Measurements from ENCODE around the gene SIX5.

GRCh38 chr19:45747513-45747912, 21.5 kb downstream of the SIX5 start:
- TF ChIP-seq, protein P1, sequence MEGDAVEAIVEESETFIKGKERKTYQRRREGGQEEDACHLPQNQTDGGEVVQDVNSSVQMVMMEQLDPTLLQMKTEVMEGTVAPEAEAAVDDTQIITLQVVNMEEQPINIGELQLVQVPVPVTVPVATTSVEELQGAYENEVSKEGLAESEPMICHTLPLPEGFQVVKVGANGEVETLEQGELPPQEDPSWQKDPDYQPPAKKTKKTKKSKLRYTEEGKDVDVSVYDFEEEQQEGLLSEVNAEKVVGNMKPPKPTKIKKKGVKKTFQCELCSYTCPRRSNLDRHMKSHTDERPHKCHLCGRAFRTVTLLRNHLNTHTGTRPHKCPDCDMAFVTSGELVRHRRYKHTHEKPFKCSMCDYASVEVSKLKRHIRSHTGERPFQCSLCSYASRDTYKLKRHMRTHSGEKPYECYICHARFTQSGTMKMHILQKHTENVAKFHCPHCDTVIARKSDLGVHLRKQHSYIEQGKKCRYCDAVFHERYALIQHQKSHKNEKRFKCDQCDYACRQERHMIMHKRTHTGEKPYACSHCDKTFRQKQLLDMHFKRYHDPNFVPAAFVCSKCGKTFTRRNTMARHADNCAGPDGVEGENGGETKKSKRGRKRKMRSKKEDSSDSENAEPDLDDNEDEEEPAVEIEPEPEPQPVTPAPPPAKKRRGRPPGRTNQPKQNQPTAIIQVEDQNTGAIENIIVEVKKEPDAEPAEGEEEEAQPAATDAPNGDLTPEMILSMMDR (IDR thresholded peaks at IDR 0.05; ENCODE audit: low read depth, low read length, missing input control): no peak
- TF ChIP-seq, protein P2, sequence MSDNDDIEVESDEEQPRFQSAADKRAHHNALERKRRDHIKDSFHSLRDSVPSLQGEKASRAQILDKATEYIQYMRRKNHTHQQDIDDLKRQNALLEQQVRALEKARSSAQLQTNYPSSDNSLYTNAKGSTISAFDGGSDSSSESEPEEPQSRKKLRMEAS (IDR thresholded peaks at IDR 0.05): no peak
- TF ChIP-seq GABPA (IDR thresholded peaks at IDR 0.05 in 1 of 2, conservative IDR thresholded peaks at IDR 0.05 in 1 of 2) (no peak), TAF1 (conservative IDR thresholded peaks at IDR 0.05) (no peak), RAD21 (IDR thresholded peaks at IDR 0.05) (no peak), EGR1 (IDR thresholded peaks at IDR 0.05; ENCODE audit: low read depth in 2 of 2) (no peak), JUND (IDR thresholded peaks at IDR 0.05) (no peak), HNF4G (IDR thresholded peaks at IDR 0.05) (no peak)
- TF ChIP-seq, protein P3, sequence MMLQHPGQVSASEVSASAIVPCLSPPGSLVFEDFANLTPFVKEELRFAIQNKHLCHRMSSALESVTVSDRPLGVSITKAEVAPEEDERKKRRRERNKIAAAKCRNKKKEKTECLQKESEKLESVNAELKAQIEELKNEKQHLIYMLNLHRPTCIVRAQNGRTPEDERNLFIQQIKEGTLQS (IDR thresholded peaks at IDR 0.05): no peak

Measured in liver (tissue), 3 donors.